Lower leg skin (tissue), 4 donors: ENCODE measurements around the gene KRT2. TPM values are rescaled to one million over a fixed set of nuclear protein-coding genes. Genes with fewer than 3 reads are reported as not detected.

ENCODE experiments used
- DNase-seq, 2 donors: peaks; one replicate each; pipeline ENCODE4 v3.0.0-alpha.2; 2019; ENCODE audit warnings: low spot score in 2 of 2
- H3K4me3 ChIP-seq: fragments of 200-600 bp; sonication (generic); 2 replicates; pipeline ENCODE4 v1.5.1; 2017; ENCODE audit warnings: mild to moderate bottlenecking, low read depth; ENCODE audit not compliant: poor library complexity, severe bottlenecking
- POLR2A ChIP-seq, 2 donors: fragments of 450-650 bp; IDR thresholded peaks; one replicate each; pipeline ENCODE4 v1.6.1; 2016 to 2017; ENCODE audit warnings: antibody characterized with exemption in 2 of 2, mild to moderate bottlenecking in 1 of 2, moderate library complexity in 1 of 2
- WGBS, 2 donors: methylation state at CpG; one replicate each; pipeline ENCODE4 v1.1.5; 2018; 5-methylcytosine and 5-hydroxymethylcytosine counted together
- intact Hi-C: fragments of 100-400 bp; cut with DNase I; formaldehyde crosslinking; loops from one replicate; pipeline ENCODE4 v1.15.0; 2023; ENCODE audit warnings: low total_unique reads
- total RNA-seq, 4 donors: library from RNA; depleted of rRNA; stranded (reverse); fragments of >200 nt; gene quantifications; one replicate each; pipeline ENCODE4 v1.1.0, GENCODE V29; 2016
- TF ChIP-seq, protein P1 (sequence below), 3 donors: fragments of 450-650 bp; IDR thresholded peaks; one replicate each; pipeline ENCODE4 v1.5.1; 2016; ENCODE audit warnings: antibody characterized with exemption in 3 of 3, mild to moderate bottlenecking in 3 of 3, moderate library complexity in 2 of 3

The KRT2 gene
- total RNA-seq, 4 donors from 2014 or later = 1,166 to 2,212 (median 1,643) TPM

GRCh38 chr12:52659951-52660350 lies 7.9 kb upstream of the KRT2 start:
- WGBS, 2 donors = 50 to 63% methylated on average over 4 of the region's 4 CpGs
- H3K4me3 ChIP-seq = no peak overlapping the region
- no peak for TF ChIP-seq POLR2A (IDR thresholded peaks at IDR 0.05)
- intact Hi-C loops = loop anchor here (5.0 kb wide), 1 partner anchor 217 kb away; no protein-coding TSS in a partner anchor
- DNase-seq = no peak

- WGBS, 2 donors = 33 to 44% methylated on average over 7 of the region's 7 CpGs
- DNase-seq = no peak
- H3K4me3 ChIP-seq = no peak overlapping the region
- intact Hi-C loops = no loop called here
- TF ChIP-seq POLR2A (IDR thresholded peaks at IDR 0.05) = no peak
- TF ChIP-seq, protein P1, sequence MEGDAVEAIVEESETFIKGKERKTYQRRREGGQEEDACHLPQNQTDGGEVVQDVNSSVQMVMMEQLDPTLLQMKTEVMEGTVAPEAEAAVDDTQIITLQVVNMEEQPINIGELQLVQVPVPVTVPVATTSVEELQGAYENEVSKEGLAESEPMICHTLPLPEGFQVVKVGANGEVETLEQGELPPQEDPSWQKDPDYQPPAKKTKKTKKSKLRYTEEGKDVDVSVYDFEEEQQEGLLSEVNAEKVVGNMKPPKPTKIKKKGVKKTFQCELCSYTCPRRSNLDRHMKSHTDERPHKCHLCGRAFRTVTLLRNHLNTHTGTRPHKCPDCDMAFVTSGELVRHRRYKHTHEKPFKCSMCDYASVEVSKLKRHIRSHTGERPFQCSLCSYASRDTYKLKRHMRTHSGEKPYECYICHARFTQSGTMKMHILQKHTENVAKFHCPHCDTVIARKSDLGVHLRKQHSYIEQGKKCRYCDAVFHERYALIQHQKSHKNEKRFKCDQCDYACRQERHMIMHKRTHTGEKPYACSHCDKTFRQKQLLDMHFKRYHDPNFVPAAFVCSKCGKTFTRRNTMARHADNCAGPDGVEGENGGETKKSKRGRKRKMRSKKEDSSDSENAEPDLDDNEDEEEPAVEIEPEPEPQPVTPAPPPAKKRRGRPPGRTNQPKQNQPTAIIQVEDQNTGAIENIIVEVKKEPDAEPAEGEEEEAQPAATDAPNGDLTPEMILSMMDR (IDR thresholded peaks at IDR 0.05) = no peak
Observed at GRCh38 chr12:52659395-52659794, 7.4 kb upstream of the KRT2 start.

GRCh38 chr12:52658196-52658595 lies 6.2 kb upstream of the KRT2 start:
- no peak for TF ChIP-seq POLR2A (IDR thresholded peaks at IDR 0.05)
- TF ChIP-seq, protein P1 (IDR thresholded peaks at IDR 0.05) = no peak
- no peak overlapping the region for H3K4me3 ChIP-seq
- WGBS, 2 donors = 65 to 66% methylated on average over 4 of the region's 4 CpGs
- intact Hi-C loops = no loop called here
- DNase-seq = no peak

DNA sequence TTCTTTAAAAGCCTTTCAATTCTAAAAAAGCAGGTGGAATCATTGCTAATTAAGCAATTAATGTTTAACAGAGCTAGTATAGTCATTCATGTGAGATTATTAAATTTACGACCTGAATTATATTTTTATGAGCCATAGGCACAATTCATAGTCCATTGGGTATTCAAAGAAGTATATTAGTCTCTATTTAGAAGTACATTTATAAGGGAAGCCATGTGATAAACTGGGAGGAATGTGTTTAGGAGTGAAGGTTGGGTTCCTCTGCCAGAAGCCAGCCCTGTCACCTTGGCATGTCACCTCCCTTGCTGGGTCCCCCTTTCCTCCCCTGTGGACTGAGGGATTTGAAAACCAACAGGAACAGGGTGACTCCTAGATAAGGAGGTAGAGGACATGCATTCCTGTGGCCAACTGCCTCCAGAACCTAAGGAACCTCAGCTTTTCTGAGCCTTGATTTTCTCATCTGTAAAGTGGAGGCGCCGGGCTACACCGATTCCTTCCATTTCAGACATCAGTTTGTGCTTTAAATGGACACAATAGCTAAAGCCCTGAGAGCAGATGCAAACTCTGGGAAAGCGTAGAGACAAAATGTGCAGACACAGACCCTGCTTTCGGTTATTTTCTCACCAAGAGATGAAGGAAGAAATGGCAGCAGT lies 5.4 kb upstream of the KRT2 start:
- no peak overlapping the region for H3K4me3 ChIP-seq
- DNase-seq = no peak
- intact Hi-C loops = no loop called here
- WGBS, 2 donors = 74 to 78% methylated on average over 6 of the region's 6 CpGs
- TF ChIP-seq POLR2A (IDR thresholded peaks at IDR 0.05) = no peak
- TF ChIP-seq, protein P1 (IDR thresholded peaks at IDR 0.05) = no peak

- TF ChIP-seq POLR2A (IDR thresholded peaks at IDR 0.05) = no peak
- TF ChIP-seq, protein P1 (IDR thresholded peaks at IDR 0.05) = no peak
Observed at GRCh38 chr12:52656616-52657015, 4.6 kb upstream of the KRT2 start.

GRCh38 chr12:52655720-52656124 lies 3.7 kb upstream of the KRT2 start:
- intact Hi-C loops = no loop called here

More at GRCh38 chr12:52656616-52657015, 4.6 kb upstream of the KRT2 start:
- 55 to 61% methylated on average over 4 of the region's 4 CpGs for WGBS, 2 donors
- intact Hi-C loops = no loop called here
- no peak for DNase-seq
- H3K4me3 ChIP-seq = no peak overlapping the region

More at GRCh38 chr12:52655720-52656124, 3.7 kb upstream of the KRT2 start:
- WGBS, 2 donors = 43 to 48% methylated on average over 8 of the region's 8 CpGs
- no peak for TF ChIP-seq POLR2A (IDR thresholded peaks at IDR 0.05)
- TF ChIP-seq, protein P1 (IDR thresholded peaks at IDR 0.05) = no peak
- no peak for DNase-seq
- no peak overlapping the region for H3K4me3 ChIP-seq
